ENCODE data around the gene GALNT14.

Gene GALNT14

GRCh38 chr2:31088504-31089195 lies 49.6 kb downstream of the GALNT14 start:
- DNase-seq (ENCODE audit: low read depth in 2 of 2), result no peak

GRCh38 chr2:31087491-31087890 lies 50.7 kb downstream of the GALNT14 start:
- DNase-seq (ENCODE audit: low read depth in 2 of 2), result no peak

GRCh38 chr2:31086590-31086989 lies 51.6 kb downstream of the GALNT14 start:
- no peak for DNase-seq (ENCODE audit: low read depth in 2 of 2)

GRCh38 chr2:31083234-31083993 lies 54.8 kb downstream of the GALNT14 start:
- DNase-seq (ENCODE audit: low read depth in 2 of 2), result no peak

GRCh38 chr2:31082002-31082401 lies 56.2 kb downstream of the GALNT14 start:
- DNase-seq (ENCODE audit: low read depth in 2 of 2), result no peak

GRCh38 chr2:31081492-31081891 lies 56.7 kb downstream of the GALNT14 start:
- DNase-seq (ENCODE audit: low read depth in 2 of 2), result no peak

GRCh38 chr2:31080361-31080760 lies 57.9 kb downstream of the GALNT14 start:
- no peak for DNase-seq (ENCODE audit: low read depth in 2 of 2)

GRCh38 chr2:31079665-31080064 lies 58.6 kb downstream of the GALNT14 start:
- DNase-seq (ENCODE audit: low read depth in 2 of 2), result no peak

GRCh38 chr2:31078579-31079105 lies 59.6 kb downstream of the GALNT14 start:
- no peak for DNase-seq (ENCODE audit: low read depth in 2 of 2)

GRCh38 chr2:31078011-31078410 lies 60.2 kb downstream of the GALNT14 start:
- DNase-seq (ENCODE audit: low read depth in 2 of 2), result no peak

GRCh38 chr2:31075941-31076590 lies 62.2 kb downstream of the GALNT14 start:
- DNase-seq (ENCODE audit: low read depth in 2 of 2), result no peak

- no peak for DNase-seq (ENCODE audit: low read depth in 2 of 2)
Observed at GRCh38 chr2:31075431-31075830, 62.8 kb downstream of the GALNT14 start.

- DNase-seq (ENCODE audit: low read depth in 2 of 2), result no peak
Observed at GRCh38 chr2:31071741-31072140, 66.5 kb downstream of the GALNT14 start.

GRCh38 chr2:31070339-31071125 lies 67.7 kb downstream of the GALNT14 start:
- no peak for DNase-seq (ENCODE audit: low read depth in 2 of 2)

- DNase-seq (ENCODE audit: low read depth in 2 of 2), result no peak
Observed at GRCh38 chr2:31069643-31070325, 68.5 kb downstream of the GALNT14 start.

GRCh38 chr2:31067259-31067658 lies 71.0 kb downstream of the GALNT14 start:
- DNase-seq (ENCODE audit: low read depth in 2 of 2), result no peak

- no peak for DNase-seq (ENCODE audit: low read depth in 2 of 2)
Observed at GRCh38 chr2:31066551-31066950, 71.7 kb downstream of the GALNT14 start.

- DNase-seq (ENCODE audit: low read depth in 2 of 2), result no peak
Observed at GRCh38 chr2:31066086-31066485, 72.2 kb downstream of the GALNT14 start.

GRCh38 chr2:31065356-31065755 lies 72.9 kb downstream of the GALNT14 start:
- DNase-seq (ENCODE audit: low read depth in 2 of 2), result no peak

GRCh38 chr2:31060397-31060796 lies 77.8 kb downstream of the GALNT14 start:
- DNase-seq (ENCODE audit: low read depth in 2 of 2), result no peak

Measured in stimulated activated CD4-positive, alpha-beta T cell treated with anti-CD3 and anti-CD28 coated beads, Interleukin-4, amount 100 ng/mL, for 48 hours (primary cell).